Left cardiac atrium (tissue), 2 donors: ENCODE measurements around the gene FCSK. TPM values are rescaled to one million over a fixed set of nuclear protein-coding genes. Genes with fewer than 3 reads are reported as not detected.

Experiments used
- total RNA-seq, 2 donors: library from RNA; stranded (reverse); fragmentation: NEBNext Ultra II Directional; extraction: Animal tissue kit (Norgen Biotek cat#: 25700); gene quantifications; one replicate each; pipeline ENCODE4 v1.2.1, GENCODE V29; 2021
- donor health status: DM: no; HTN: yes; CAD: no; lungs with severe emphysema.
- donor health status: DM: yes; HTN: yes; CAD: no.

The FCSK gene
- total RNA-seq, 2 donors from 2014 or later: 9.5 to 11.4 TPM

Other genes with a start within 250 kb of the FCSK start
- gene EXOSC6, start 202.7 kb upstream of the FCSK start, total RNA-seq: 10 to 100 TPM; 12.6 to 18.8 TPM
- gene AARS1, start 165.1 kb upstream of the FCSK start, total RNA-seq: 10 to 100 TPM; 62.0 to 69.7 TPM
- 10 to 100 TPM; 14.9 to 21.8 TPM for gene DDX19B, start 155.4 kb upstream of the FCSK start, total RNA-seq
- 10 to 100 TPM; 22.9 to 26.2 TPM for gene DDX19A, start 107.7 kb upstream of the FCSK start, total RNA-seq
- 10 to 100 TPM; 21.1 to 23.5 TPM for gene ST3GAL2, start 15.5 kb upstream of the FCSK start, total RNA-seq
- gene COG4, start 69.0 kb downstream of the FCSK start, total RNA-seq: 10 to 100 TPM; 33.9 to 41.2 TPM
- gene SF3B3, start 69.2 kb downstream of the FCSK start, total RNA-seq: 100 to 1,000 TPM; 119 to 165 TPM
- gene IL34, start 192.0 kb downstream of the FCSK start, total RNA-seq: 1 to 10 TPM; 1.4 to 4.0 TPM
- 10 to 100 TPM; 50.7 to 51.4 TPM for gene MTSS2, start 231.5 kb downstream of the FCSK start, total RNA-seq